ENCODE results near the gene LDAH. TPM values are rescaled to one million over a fixed set of nuclear protein-coding genes. Genes with fewer than 3 reads are reported as not detected.

LDAH gene
- 10 to 100 TPM; 31.6 to 32.1 TPM for total RNA-seq
- 12.7 TPM for polyA plus RNA-seq

DNA sequence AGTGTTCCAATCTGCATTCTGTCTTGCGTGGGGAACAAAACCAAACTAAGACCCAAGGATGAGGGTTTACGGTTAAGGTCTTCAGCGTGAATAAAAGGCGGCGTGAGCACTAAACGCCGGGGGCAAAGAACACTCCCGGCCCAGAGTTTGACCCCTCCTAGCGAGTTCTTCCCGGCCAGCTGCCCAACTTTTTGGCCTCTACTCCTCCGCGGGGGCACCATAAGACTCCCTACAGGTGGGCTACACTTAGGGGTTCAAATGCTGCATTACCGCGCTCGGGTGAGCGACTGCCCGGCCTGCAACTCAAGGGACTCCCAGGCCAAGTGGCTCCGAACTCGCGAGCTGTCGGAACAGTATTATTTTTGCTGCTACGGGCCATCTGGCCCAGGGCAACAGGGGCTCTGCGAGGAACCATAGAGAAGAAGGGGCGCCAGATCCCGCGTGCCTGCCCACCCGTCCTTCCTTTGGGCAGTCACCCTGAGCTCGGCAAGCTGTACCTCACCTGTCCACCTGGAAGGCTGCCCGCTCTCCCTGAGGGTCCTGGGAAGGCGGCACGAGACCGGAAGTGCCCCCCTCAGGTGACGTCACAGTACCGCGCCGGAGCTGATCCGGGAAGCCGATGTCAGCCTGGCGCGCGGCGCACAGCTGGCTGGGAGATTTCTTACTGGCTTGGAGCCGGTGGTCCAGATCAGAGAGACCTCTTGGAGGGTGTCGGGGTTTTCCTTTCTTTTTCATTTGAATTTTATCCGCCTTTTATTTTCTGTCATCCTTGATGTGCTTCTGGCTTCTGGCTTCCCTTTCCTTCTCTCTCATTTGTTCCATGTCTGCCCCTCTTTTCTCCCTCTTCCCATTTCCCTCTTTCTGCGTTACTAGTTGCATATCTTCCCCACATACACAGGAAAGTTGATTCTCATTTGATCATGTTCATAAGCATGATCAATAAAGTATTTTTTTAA, at the start of gene LDAH:
Gene LDAH, minus strand, starts transcription at position 567 of the 956 bp plus-strand sequence. CDS start 21,638 bp downstream, outside the sequence.
- DNase-seq: peak; percentile 78 to 90 (median 82)
- Mint-ChIP-seq H3K27me3 (peaks cover 0 to 6% of the 10 kb centered on the region in 2 donors), H3K9me3 (peaks cover 0 to 2% (median 0%) of the 10 kb centered on the region in 5 donors), H3K27ac (peak within 1 kb of the TSS; percentile 94 to 99 (median 98)), H3K4me1 (peaks cover 32 to 39% (median 35%) of the 10 kb centered on the region in 3 donors), H3K36me3 (peaks cover 0 to 11% (median 1%) of the 10 kb centered on the region in 3 donors), H3K4me3 (peak within 1 kb of the TSS; percentile 91 to 99 (median 96))
- Histone ChIP-seq H3K36me3 (ENCODE audit: insufficient read depth, low read length) (no peaks in the 10 kb centered on the region), H3K9me3 (ENCODE audit: low read length) (no peaks in the 10 kb centered on the region), H3K4me3 (ENCODE audit: low read length) (peak within 1 kb of the TSS; percentile 86), H3K27me3 (ENCODE audit: insufficient read depth, low read length, poor library complexity, severe bottlenecking) (no peaks in the 10 kb centered on the region), H3K4me1 (ENCODE audit: insufficient read depth, low read length) (peaks cover 10% of the 10 kb centered on the region), H3K27ac (ENCODE audit: low read depth, low read length) (peak within 1 kb of the TSS; percentile 95)
- ChIA-PET POLR2A (interaction anchor here (0.6 to 2.9 kb wide), 2 partner anchors 376 to 771 kb away, joined by 3 to 11 read pairs; partner anchors contain the start of genes LAPTM4A and RHOB), CTCF (interaction anchor here (1.2 to 1.9 kb wide), 3 partner anchors 10 to 181 kb away, joined by 3 to 8 read pairs (median 4); partner anchors contain the start of gene HS1BP3)

DNA sequence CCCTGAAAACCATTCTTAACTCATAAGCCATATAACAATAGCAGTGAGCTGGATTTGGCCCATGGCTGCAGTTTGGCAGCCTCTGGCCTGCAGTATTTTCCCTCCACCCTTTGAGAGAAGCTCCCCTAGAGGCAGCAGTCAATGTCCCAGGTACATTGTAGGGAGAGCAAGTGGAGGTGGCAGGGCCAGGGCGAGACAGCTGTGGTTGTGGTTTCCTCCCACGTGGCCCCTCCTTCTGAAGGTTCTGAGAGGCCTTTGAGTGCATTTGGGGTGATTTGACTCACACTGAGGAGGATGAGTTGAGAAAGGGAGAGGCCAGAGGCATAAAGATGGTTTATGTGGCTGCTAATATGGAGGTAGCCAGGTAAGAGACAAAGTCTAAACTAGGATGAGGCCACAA, 45.5 kb upstream of the LDAH start:
- Mint-ChIP-seq H3K9me3 (peaks cover 0 to 2% (median 0%) of the 10 kb centered on the region in 5 donors), H3K36me3 (no peaks in the 10 kb centered on the region), H3K4me1 (peaks cover 4 to 7% (median 6%) of the 10 kb centered on the region in 3 donors), H3K4me3 (no peak overlapping the region), H3K27me3 (peaks cover 10 to 22% of the 10 kb centered on the region in 2 donors), H3K27ac (peak overlapping the region in 3 of 8 donors; percentile 10 to 75 (median 18))
- no peaks in the 10 kb centered on the region for H3K9me3 ChIP-seq (ENCODE audit: low read length)
- H3K27ac ChIP-seq (ENCODE audit: low read depth, low read length): no peak overlapping the region
- H3K4me1 ChIP-seq (ENCODE audit: insufficient read depth, low read length): no peaks in the 10 kb centered on the region
- no peaks in the 10 kb centered on the region for H3K27me3 ChIP-seq (ENCODE audit: insufficient read depth, low read length, poor library complexity, severe bottlenecking)
- no peaks in the 10 kb centered on the region for H3K36me3 ChIP-seq (ENCODE audit: insufficient read depth, low read length)
- peak in 3 of 5 donors; percentile 4 to 50 (median 9) for DNase-seq
- CTCF ChIA-PET: no interaction called here
- no peak overlapping the region for H3K4me3 ChIP-seq (ENCODE audit: low read length)
- POLR2A ChIA-PET: no interaction called here

DNA sequence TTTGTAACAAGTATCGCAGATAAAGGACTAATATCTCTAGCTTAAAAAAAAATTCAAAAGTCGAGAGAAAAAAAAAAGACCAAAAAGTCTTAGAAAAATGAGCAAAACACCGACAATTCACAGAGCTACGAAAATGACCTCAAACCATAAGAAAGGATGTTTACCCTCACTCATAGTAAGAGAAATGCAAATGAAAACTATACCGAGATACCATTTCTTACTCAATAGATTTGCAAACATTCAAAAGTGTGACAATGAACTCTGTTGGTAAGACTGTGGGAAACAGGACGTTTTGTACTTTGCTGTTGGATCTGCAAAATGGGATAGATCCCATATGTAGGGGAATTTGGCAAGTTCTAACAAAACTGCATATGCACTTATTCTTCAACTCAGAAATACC, 39.9 kb upstream of the LDAH start:
- POLR2A ChIA-PET: no interaction called here
- H3K27ac Mint-ChIP-seq: no peak overlapping the region
- H3K4me3 Mint-ChIP-seq: no peak overlapping the region

DNA sequence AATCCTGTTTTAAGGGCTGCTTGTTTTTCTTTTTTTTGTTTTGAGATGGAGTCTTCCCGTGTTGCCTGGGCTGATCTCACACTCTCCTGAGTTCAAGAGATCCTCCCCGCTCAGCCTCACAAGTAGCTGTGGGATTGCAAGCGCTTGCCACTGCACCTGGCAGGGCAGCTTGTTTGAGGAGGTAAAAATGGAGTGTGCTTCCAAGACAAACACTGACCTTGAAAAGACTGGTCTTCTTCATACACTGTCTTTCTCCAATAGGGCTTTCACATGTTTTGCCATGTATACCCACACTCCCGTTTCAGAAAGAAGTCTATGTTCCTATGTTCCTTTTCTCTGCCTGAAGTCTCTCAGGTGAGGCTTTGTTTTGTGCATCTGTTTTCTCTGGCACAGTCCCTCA, 32.6 kb upstream of the LDAH start:
- no peaks in the 10 kb centered on the region for H3K27me3 ChIP-seq (ENCODE audit: insufficient read depth, low read length, poor library complexity, severe bottlenecking)
- no peaks in the 10 kb centered on the region for H3K4me1 Mint-ChIP-seq
- H3K27me3 Mint-ChIP-seq: peaks cover 5 to 12% of the 10 kb centered on the region in 2 donors
- H3K36me3 Mint-ChIP-seq: no peaks in the 10 kb centered on the region
- H3K9me3 ChIP-seq (ENCODE audit: low read length): no peaks in the 10 kb centered on the region
- ChIA-PET POLR2A (no interaction called here), CTCF (no interaction called here)
- no peak overlapping the region for H3K4me3 Mint-ChIP-seq
- H3K36me3 ChIP-seq (ENCODE audit: insufficient read depth, low read length): no peaks in the 10 kb centered on the region
- no peak overlapping the region for H3K27ac ChIP-seq (ENCODE audit: low read depth, low read length)
- DNase-seq: no peak
- H3K27ac Mint-ChIP-seq: no peak overlapping the region
- H3K9me3 Mint-ChIP-seq: no peaks in the 10 kb centered on the region
- H3K4me1 ChIP-seq (ENCODE audit: insufficient read depth, low read length): no peaks in the 10 kb centered on the region
- H3K4me3 ChIP-seq (ENCODE audit: low read length): no peak overlapping the region

More for the DNA sequence above, 39.9 kb upstream of the LDAH start:
- DNase-seq: no peak
- Histone ChIP-seq H3K4me3 (ENCODE audit: low read length) (no peak overlapping the region), H3K4me1 (ENCODE audit: insufficient read depth, low read length) (no peaks in the 10 kb centered on the region), H3K36me3 (ENCODE audit: insufficient read depth, low read length) (no peaks in the 10 kb centered on the region), H3K9me3 (ENCODE audit: low read length) (no peaks in the 10 kb centered on the region), H3K27me3 (ENCODE audit: insufficient read depth, low read length, poor library complexity, severe bottlenecking) (no peaks in the 10 kb centered on the region), H3K27ac (ENCODE audit: low read depth, low read length) (no peak overlapping the region)
- Mint-ChIP-seq H3K4me1 (no peaks in the 10 kb centered on the region), H3K27me3 (peaks cover 0 to 17% of the 10 kb centered on the region in 2 donors), H3K36me3 (no peaks in the 10 kb centered on the region), H3K9me3 (peaks cover 0 to 2% (median 0%) of the 10 kb centered on the region in 5 donors)
- CTCF ChIA-PET: no interaction called here

DNA sequence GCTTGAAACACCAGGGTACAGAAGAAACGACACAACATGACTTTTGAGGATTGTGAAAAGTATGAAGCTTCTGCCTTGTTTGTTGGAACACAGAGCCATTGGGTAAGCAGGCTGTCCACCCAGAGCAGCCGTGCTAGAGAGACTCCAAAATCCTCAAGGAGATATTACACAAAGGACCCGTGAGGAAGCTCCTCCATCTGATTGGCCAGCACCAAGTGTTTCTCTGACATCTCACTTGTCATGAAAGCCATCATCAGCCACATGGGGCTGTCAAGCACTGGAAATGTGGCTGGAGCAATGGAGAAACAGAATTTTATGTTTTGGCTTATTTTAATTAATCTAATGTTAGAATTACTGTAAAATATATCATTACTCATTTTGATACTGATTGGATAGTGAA, 29.8 kb upstream of the LDAH start:
- CTCF ChIA-PET: no interaction called here
- Mint-ChIP-seq H3K36me3 (no peaks in the 10 kb centered on the region), H3K4me1 (no peaks in the 10 kb centered on the region), H3K4me3 (no peak overlapping the region), H3K27me3 (peaks cover 11 to 21% of the 10 kb centered on the region in 2 donors), H3K9me3 (no peaks in the 10 kb centered on the region), H3K27ac (no peak overlapping the region)
- Histone ChIP-seq H3K4me1 (ENCODE audit: insufficient read depth, low read length) (no peaks in the 10 kb centered on the region), H3K9me3 (ENCODE audit: low read length) (no peaks in the 10 kb centered on the region), H3K4me3 (ENCODE audit: low read length) (no peak overlapping the region), H3K27me3 (ENCODE audit: insufficient read depth, low read length, poor library complexity, severe bottlenecking) (no peaks in the 10 kb centered on the region), H3K27ac (ENCODE audit: low read depth, low read length) (no peak overlapping the region), H3K36me3 (ENCODE audit: insufficient read depth, low read length) (no peaks in the 10 kb centered on the region)
- DNase-seq: no peak
- POLR2A ChIA-PET: no interaction called here

DNA sequence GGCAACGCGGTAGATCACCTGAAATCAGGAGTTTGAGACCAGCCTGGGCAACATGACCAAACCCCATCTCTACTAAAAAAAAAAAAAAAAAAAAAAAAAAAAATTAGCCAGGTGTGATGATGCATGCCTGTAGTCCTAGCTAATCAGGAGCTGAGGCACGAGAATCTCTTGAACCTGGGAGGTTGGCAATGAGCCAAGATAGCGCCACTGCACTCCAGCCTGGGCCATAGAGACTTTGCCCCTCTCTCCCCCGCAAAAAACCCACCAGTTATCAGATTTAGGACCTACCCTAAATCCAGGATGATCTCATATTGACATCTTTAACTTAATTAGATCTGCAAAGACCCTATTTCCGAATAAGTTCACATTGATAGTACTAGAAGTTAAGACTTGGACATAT, 29.2 kb upstream of the LDAH start:
- no peak for DNase-seq
- Histone ChIP-seq H3K4me1 (ENCODE audit: insufficient read depth, low read length) (no peaks in the 10 kb centered on the region), H3K4me3 (ENCODE audit: low read length) (no peak overlapping the region), H3K9me3 (ENCODE audit: low read length) (no peaks in the 10 kb centered on the region), H3K27ac (ENCODE audit: low read depth, low read length) (no peak overlapping the region), H3K27me3 (ENCODE audit: insufficient read depth, low read length, poor library complexity, severe bottlenecking) (no peaks in the 10 kb centered on the region), H3K36me3 (ENCODE audit: insufficient read depth, low read length) (no peaks in the 10 kb centered on the region)
- H3K36me3 Mint-ChIP-seq: no peaks in the 10 kb centered on the region
- peaks cover 11 to 21% of the 10 kb centered on the region in 2 donors for H3K27me3 Mint-ChIP-seq
- CTCF ChIA-PET: no interaction called here
- H3K4me1 Mint-ChIP-seq: no peaks in the 10 kb centered on the region
- H3K9me3 Mint-ChIP-seq: no peaks in the 10 kb centered on the region
- no peak overlapping the region for H3K4me3 Mint-ChIP-seq
- POLR2A ChIA-PET: no interaction called here
- H3K27ac Mint-ChIP-seq: no peak overlapping the region

DNA sequence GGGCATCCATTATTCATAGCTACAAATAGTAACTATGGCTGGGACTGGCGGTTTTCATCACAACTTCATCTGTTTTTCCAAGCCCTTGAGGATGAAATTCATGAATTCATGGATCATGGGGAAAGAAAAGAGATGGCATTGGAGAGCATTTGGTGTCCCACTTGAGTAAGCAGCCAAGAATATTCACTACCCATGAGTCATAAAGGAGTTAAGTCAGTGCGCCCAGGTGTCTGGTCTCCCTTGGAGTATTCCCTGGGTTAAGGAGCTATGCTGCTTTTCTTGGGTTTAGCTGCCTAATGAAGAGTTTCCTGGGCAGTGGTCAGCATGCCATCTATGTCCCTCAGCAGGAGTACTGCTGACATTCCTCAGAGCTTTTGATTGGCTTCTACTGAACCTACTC, 21.3 kb upstream of the LDAH start:
- H3K36me3 Mint-ChIP-seq: no peaks in the 10 kb centered on the region
- no peak overlapping the region for H3K27ac ChIP-seq (ENCODE audit: low read depth, low read length)
- DNase-seq: no peak
- no peak overlapping the region for H3K27ac Mint-ChIP-seq
- H3K36me3 ChIP-seq (ENCODE audit: insufficient read depth, low read length): no peaks in the 10 kb centered on the region
- CTCF ChIA-PET: no interaction called here
- no peak overlapping the region for H3K4me3 ChIP-seq (ENCODE audit: low read length)
- no peaks in the 10 kb centered on the region for H3K9me3 ChIP-seq (ENCODE audit: low read length)
- H3K9me3 Mint-ChIP-seq: peaks cover 0 to under 1% (median 0%) of the 10 kb centered on the region in 5 donors
- POLR2A ChIA-PET: no interaction called here
- peaks cover 16 to 47% of the 10 kb centered on the region in 2 donors for H3K27me3 Mint-ChIP-seq
- no peaks in the 10 kb centered on the region for H3K4me1 ChIP-seq (ENCODE audit: insufficient read depth, low read length)
- H3K4me1 Mint-ChIP-seq: no peaks in the 10 kb centered on the region
- no peak overlapping the region for H3K4me3 Mint-ChIP-seq
- no peaks in the 10 kb centered on the region for H3K27me3 ChIP-seq (ENCODE audit: insufficient read depth, low read length, poor library complexity, severe bottlenecking)

DNA sequence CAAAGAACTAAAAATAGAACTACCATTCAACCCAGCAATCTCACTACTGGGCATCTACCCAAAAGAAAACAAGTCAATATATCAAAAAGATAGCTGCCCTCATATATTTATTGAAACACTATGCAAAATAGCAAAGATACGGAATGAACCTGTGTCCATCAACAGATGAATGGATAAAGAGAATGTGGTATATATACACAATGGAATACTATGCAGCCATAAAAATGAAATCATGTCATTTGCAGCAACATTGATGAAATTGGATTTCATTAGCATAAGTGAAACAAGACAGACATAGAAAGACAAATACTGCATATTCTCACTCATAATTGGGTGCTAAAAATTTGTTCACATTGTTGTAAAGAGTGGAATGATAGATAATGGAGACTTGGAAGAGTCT, 16.2 kb upstream of the LDAH start:
- H3K9me3 ChIP-seq (ENCODE audit: low read length): no peaks in the 10 kb centered on the region
- Mint-ChIP-seq H3K4me3 (no peak overlapping the region), H3K27me3 (peaks cover 30 to 67% of the 10 kb centered on the region in 2 donors), H3K4me1 (no peaks in the 10 kb centered on the region), H3K27ac (no peak overlapping the region), H3K9me3 (peaks cover 0 to 4% (median 2%) of the 10 kb centered on the region in 5 donors), H3K36me3 (no peaks in the 10 kb centered on the region)
- no peak overlapping the region for H3K4me3 ChIP-seq (ENCODE audit: low read length)
- CTCF ChIA-PET: no interaction called here
- no peaks in the 10 kb centered on the region for H3K36me3 ChIP-seq (ENCODE audit: insufficient read depth, low read length)
- H3K27ac ChIP-seq (ENCODE audit: low read depth, low read length): no peak overlapping the region
- no peaks in the 10 kb centered on the region for H3K27me3 ChIP-seq (ENCODE audit: insufficient read depth, low read length, poor library complexity, severe bottlenecking)
- DNase-seq: no peak
- no peaks in the 10 kb centered on the region for H3K4me1 ChIP-seq (ENCODE audit: insufficient read depth, low read length)
- POLR2A ChIA-PET: no interaction called here
